Brain microvascular endothelial cell (primary cell): ENCODE data around the gene RPS18.

Experiments used
- DNase-seq: peaks from one replicate; pipeline ENCODE4 v3.0.0-alpha.2; 2020
- H3K27ac ChIP-seq: fragments of 250-450 bp; sonication (Bioruptor Pico); 2 replicates; pipeline ENCODE4 v1.5.1; 2020; ENCODE audit warnings: mild to moderate bottlenecking, moderate library complexity
- H3K27me3 ChIP-seq: fragments of 250-450 bp; sonication (Bioruptor Pico); replicated peaks from 2 replicates; pipeline ENCODE4 v1.5.1; 2020; ENCODE audit warnings: mild to moderate bottlenecking
- H3K36me3 ChIP-seq: fragments of 250-450 bp; sonication (Bioruptor Pico); replicated peaks from 2 replicates; pipeline ENCODE4 v1.5.1; 2020; ENCODE audit warnings: mild to moderate bottlenecking
- H3K4me3 ChIP-seq: 2 replicates; pipeline ENCODE4 v1.5.1; 2011; ENCODE audit warnings: low read depth, mild to moderate bottlenecking, control low read depth, low read length, moderate library complexity
- CTCF ChIP-seq: IDR thresholded peaks from 2 replicates; pipeline ENCODE4 v1.5.1; 2011; ENCODE audit warnings: low read depth, mild to moderate bottlenecking, moderate library complexity, low read length, control low read depth, inconsistent platforms; ENCODE audit errors: missing control alignments
- in situ Hi-C: cut with HindIII; loops from 2 replicates; pipeline ENCODE4 v1.10.0; 2017; ENCODE audit warnings: low sequenced_read_pairs, low pct_ligation_motif_present

Gene RPS18

GRCh38 chr6:33290459-33290858, 18.6 kb downstream of the RPS18 start:
- Histone ChIP-seq H3K4me3 (peak overlapping the region; percentile 86), H3K36me3 (peaks cover 52% of the 10 kb centered on the region), H3K27ac (no peak overlapping the region), H3K27me3 (no peaks in the 10 kb centered on the region)
- TF ChIP-seq CTCF: no peak
- DNase-seq: no peak
- in situ Hi-C loops: no loop called here

GRCh38 chr6:33292996-33293682, 21.3 kb downstream of the RPS18 start:
- Histone ChIP-seq H3K36me3 (peaks cover 39% of the 10 kb centered on the region), H3K4me3 (no peak overlapping the region), H3K27me3 (no peaks in the 10 kb centered on the region), H3K27ac (no peak overlapping the region)
- no peak for DNase-seq
- in situ Hi-C loops: no loop called here
- no peak for TF ChIP-seq CTCF

GRCh38 chr6:33294086-33294823, 22.4 kb downstream of the RPS18 start:
- peaks cover 39% of the 10 kb centered on the region for H3K36me3 ChIP-seq
- no peak for DNase-seq

GRCh38 chr6:33295621-33296369, 23.9 kb downstream of the RPS18 start:
- Histone ChIP-seq H3K27ac (no peak overlapping the region), H3K4me3 (no peak overlapping the region), H3K27me3 (no peaks in the 10 kb centered on the region), H3K36me3 (peaks cover 38% of the 10 kb centered on the region)
- in situ Hi-C loops: no loop called here
- TF ChIP-seq CTCF: no peak
- DNase-seq: no peak

More at GRCh38 chr6:33294086-33294823, 22.4 kb downstream of the RPS18 start:
- in situ Hi-C loops: no loop called here
- TF ChIP-seq CTCF: no peak
- H3K4me3 ChIP-seq: no peak overlapping the region
- H3K27me3 ChIP-seq: no peaks in the 10 kb centered on the region
- no peak overlapping the region for H3K27ac ChIP-seq

- TF ChIP-seq CTCF: no peak
- H3K4me3 ChIP-seq: peak overlapping the region; percentile 88
- H3K27me3 ChIP-seq: no peaks in the 10 kb centered on the region
- H3K27ac ChIP-seq: no peak overlapping the region
- in situ Hi-C loops: no loop called here
- no peak for DNase-seq
- H3K36me3 ChIP-seq: peaks cover 35% of the 10 kb centered on the region
Measured at GRCh38 chr6:33296797-33297405, 25.0 kb downstream of the RPS18 start.
